Naive B cell (primary cell): ENCODE measurements around the gene LGALSL. TPM values are rescaled to one million over a fixed set of nuclear protein-coding genes. Genes with fewer than 3 reads are reported as not detected.

Source experiments
- ATAC-seq, 2 donors: fragments of 150-1000 bp; cut with Tn5 transposase; 2 replicates each; pipeline ENCODE4 v1.10.0; 2021; ENCODE audit warnings: low read depth in 2 of 2, mild to moderate bottlenecking in 2 of 2, moderate library complexity in 2 of 2
- DNase-seq: peaks from one replicate; pipeline ENCODE4 v3.0.0; 2022
- H3K27ac Mint-ChIP-seq, 6 donors: one replicate each; pipeline ENCODE4 v1.8.0; 2020 to 2022; ENCODE audit warnings: mild to moderate bottlenecking in 6 of 6, mixed read lengths in 6 of 6, moderate library complexity in 5 of 6, inconsistent platforms in 2 of 6
- H3K27me3 Mint-ChIP-seq, 3 donors: one replicate each; pipeline ENCODE4 v1.8.0; 2021 to 2022; ENCODE audit warnings: mixed read lengths in 3 of 3, mild to moderate bottlenecking in 1 of 3
- H3K36me3 Mint-ChIP-seq, 2 donors: one replicate each; pipeline ENCODE4 v1.8.0; 2020 to 2022; ENCODE audit warnings: mixed read lengths in 2 of 2, inconsistent platforms in 1 of 2, mild to moderate bottlenecking in 1 of 2
- H3K4me1 Mint-ChIP-seq, 3 donors: one replicate each; pipeline ENCODE4 v1.8.0; 2020 to 2022; ENCODE audit warnings: mixed read lengths in 3 of 3, inconsistent platforms in 1 of 3, mild to moderate bottlenecking in 1 of 3, moderate library complexity in 1 of 3
- H3K4me3 Mint-ChIP-seq, 8 donors: one replicate each; pipeline ENCODE4 v1.8.0; 2020 to 2022; ENCODE audit warnings: mild to moderate bottlenecking in 8 of 8, mixed read lengths in 8 of 8, moderate library complexity in 8 of 8, inconsistent platforms in 2 of 8
- H3K9me3 Mint-ChIP-seq, 7 donors: one replicate each; pipeline ENCODE4 v1.8.0; 2020 to 2022; ENCODE audit warnings: mixed read lengths in 7 of 7, mild to moderate bottlenecking in 5 of 7, inconsistent platforms in 2 of 7, moderate library complexity in 1 of 7
- polyA plus RNA-seq, 6 donors: library from polyadenylated mRNA; unstranded; fragments of 300-500 nt; fragmentation: Illumina TruSeq; gene quantifications; one replicate each; pipeline ENCODE4 v1.2.3, GENCODE V29; 2021; ENCODE audit warnings: low read depth in 6 of 6

LGALSL gene
- 1 to 10 TPM in 1 of 6 donors, under 1 TPM in 4, not detected in 1; 0.05 to 1.3 (median 0.74) TPM for polyA plus RNA-seq

- H3K27me3 Mint-ChIP-seq: peaks cover 0 to 3% (median 0%) of the 10 kb centered on the region in 3 donors
- peak within 1 kb of the TSS in 5 of 6 donors; percentile 16 to 92 (median 85) for H3K27ac Mint-ChIP-seq
- DNase-seq: no peak
- H3K4me1 Mint-ChIP-seq: peaks cover 3 to 12% (median 5%) of the 10 kb centered on the region in 3 donors
- no peaks in the 10 kb centered on the region for H3K36me3 Mint-ChIP-seq
- peak within 1 kb of the TSS; percentile 78 to 98 (median 90) for H3K4me3 Mint-ChIP-seq
- peak; percentile 62 to 68 for ATAC-seq
- no peaks in the 10 kb centered on the region for H3K9me3 Mint-ChIP-seq
These were observed at the start of gene LGALSL for GRCh38 chr2:64453770-64454385. Gene LGALSL (plus strand): TSS chr2:64454162. CDS start chr2:64454546, 384 bp downstream.

DNA sequence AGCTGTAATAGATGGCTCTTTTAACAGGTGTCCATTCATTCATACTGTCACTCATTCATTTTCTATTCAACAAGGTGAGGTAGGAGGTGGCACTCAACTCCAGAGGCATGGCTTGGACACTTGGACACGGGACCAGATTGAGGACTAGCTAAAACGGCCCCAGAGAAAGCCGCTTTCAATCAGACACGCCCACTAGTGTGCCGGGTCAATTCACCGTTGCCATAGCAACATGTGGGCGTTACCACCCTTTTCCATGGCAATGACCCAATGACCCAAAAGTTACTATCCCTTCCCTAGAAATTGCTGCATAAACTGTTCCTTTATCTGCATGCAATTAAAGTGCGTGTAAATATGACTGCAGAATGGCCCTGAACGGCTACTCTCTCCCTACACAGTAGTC is 49.2 kb upstream of the LGALSL start:
- peaks cover 0 to 9% (median 0%) of the 10 kb centered on the region in 7 donors for H3K9me3 Mint-ChIP-seq
- DNase-seq: no peak
- peaks cover 11 to 13% (median 13%) of the 10 kb centered on the region in 3 donors for H3K4me1 Mint-ChIP-seq
- H3K4me3 Mint-ChIP-seq: peak overlapping the region in 3 of 8 donors; percentile 52 to 79 (median 69)
- H3K27ac Mint-ChIP-seq: no peak overlapping the region
- H3K36me3 Mint-ChIP-seq: no peaks in the 10 kb centered on the region
- no peak for ATAC-seq
- peaks cover 0 to under 1% (median 0%) of the 10 kb centered on the region in 3 donors for H3K27me3 Mint-ChIP-seq

GRCh38 chr2:64405581-64406406 is 48.2 kb upstream of the LGALSL start:
- Mint-ChIP-seq H3K36me3 (no peaks in the 10 kb centered on the region), H3K4me3 (no peak overlapping the region), H3K27ac (no peak overlapping the region), H3K9me3 (peaks cover 0 to 9% (median 0%) of the 10 kb centered on the region in 7 donors), H3K27me3 (no peaks in the 10 kb centered on the region), H3K4me1 (peaks cover 11 to 13% (median 13%) of the 10 kb centered on the region in 3 donors)
- DNase-seq: no peak
- ATAC-seq: no peak

DNA sequence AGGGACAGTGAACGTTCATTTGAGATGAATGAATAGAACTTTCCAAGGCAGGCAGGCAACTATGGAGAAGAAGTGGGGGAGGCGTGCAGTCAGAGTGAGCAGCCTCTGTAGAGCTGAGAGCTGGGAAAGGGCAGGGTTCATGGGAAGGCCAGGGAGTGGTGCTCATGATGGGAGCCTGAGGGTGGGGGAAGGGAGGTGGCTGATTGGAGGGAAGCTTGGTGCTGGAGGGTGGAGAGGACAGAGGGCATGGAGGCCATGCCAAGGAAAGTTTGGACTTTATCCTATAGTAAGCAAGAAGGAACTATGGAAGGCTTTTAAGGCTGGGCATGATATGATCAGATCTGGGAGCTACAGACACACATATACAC is 47.6 kb upstream of the LGALSL start:
- Mint-ChIP-seq H3K27ac (no peak overlapping the region), H3K27me3 (no peaks in the 10 kb centered on the region), H3K9me3 (peaks cover 0 to 9% (median 0%) of the 10 kb centered on the region in 7 donors), H3K4me3 (no peak overlapping the region), H3K4me1 (peaks cover 11 to 13% (median 13%) of the 10 kb centered on the region in 3 donors), H3K36me3 (no peaks in the 10 kb centered on the region)
- DNase-seq (no peak), ATAC-seq (no peak)

- ATAC-seq (no peak), DNase-seq (no peak)
- no peaks in the 10 kb centered on the region for H3K27me3 Mint-ChIP-seq
- no peak overlapping the region for H3K27ac Mint-ChIP-seq
- no peak overlapping the region for H3K4me3 Mint-ChIP-seq
- H3K36me3 Mint-ChIP-seq: no peaks in the 10 kb centered on the region
- peaks cover 0 to 9% (median 0%) of the 10 kb centered on the region in 7 donors for H3K9me3 Mint-ChIP-seq
- H3K4me1 Mint-ChIP-seq: peaks cover 11 to 13% (median 13%) of the 10 kb centered on the region in 3 donors
These were observed 45.9 kb upstream of the LGALSL start for GRCh38 chr2:64408031-64408430.

DNA sequence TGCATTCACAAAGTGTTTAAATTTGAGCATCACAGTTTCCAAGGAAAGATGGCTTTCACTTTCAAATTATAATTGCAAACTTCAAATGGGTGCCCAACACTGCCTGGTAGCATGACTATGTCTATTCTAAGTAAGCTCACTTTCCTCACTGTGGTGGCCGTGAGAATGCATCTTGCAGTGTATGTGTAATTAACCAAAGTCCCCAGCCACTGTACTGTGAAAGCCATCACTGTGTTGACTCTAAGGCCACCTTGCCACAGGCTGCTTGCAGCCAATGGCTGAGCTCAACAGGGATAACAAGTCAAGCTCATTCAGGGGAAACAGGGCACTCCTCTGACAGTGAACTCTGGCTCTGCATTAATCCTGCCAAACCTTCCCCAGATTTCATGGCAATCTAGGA is 43.3 kb upstream of the LGALSL start:
- H3K36me3 Mint-ChIP-seq: no peaks in the 10 kb centered on the region
- no peak for ATAC-seq

DNA sequence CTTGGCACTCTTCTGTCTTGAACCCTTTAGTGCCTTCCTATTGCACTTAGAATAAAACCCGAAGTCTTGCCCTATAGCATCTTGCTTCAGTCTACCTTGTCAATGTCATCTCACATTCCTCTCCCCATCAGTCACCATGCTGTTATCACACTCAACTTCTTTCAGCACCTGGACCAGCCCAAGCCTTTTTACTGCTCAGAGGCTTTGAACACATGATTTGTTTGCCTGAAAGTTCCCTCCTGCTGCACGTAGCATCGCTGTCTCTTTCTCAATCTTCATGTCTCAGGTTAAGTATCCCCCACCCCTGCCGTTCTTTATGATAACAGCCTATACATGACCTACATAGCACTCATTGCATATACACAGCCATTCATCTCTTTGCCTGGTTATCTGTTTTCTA is 41.3 kb upstream of the LGALSL start:
- Mint-ChIP-seq H3K36me3 (no peaks in the 10 kb centered on the region), H3K27ac (no peak overlapping the region), H3K4me1 (no peaks in the 10 kb centered on the region), H3K9me3 (peaks cover 0 to 9% (median 0%) of the 10 kb centered on the region in 7 donors), H3K4me3 (no peak overlapping the region), H3K27me3 (no peaks in the 10 kb centered on the region)
- ATAC-seq (no peak), DNase-seq (no peak)

More for the DNA sequence above, 43.3 kb upstream of the LGALSL start:
- no peak for DNase-seq
- no peak overlapping the region for H3K4me3 Mint-ChIP-seq
- H3K27me3 Mint-ChIP-seq: no peaks in the 10 kb centered on the region
- H3K27ac Mint-ChIP-seq: no peak overlapping the region
- no peaks in the 10 kb centered on the region for H3K4me1 Mint-ChIP-seq
- peaks cover 0 to 9% (median 0%) of the 10 kb centered on the region in 7 donors for H3K9me3 Mint-ChIP-seq

- no peak for ATAC-seq
- Mint-ChIP-seq H3K27me3 (no peaks in the 10 kb centered on the region), H3K27ac (peak overlapping the region in 1 of 6 donors; percentile 47), H3K4me1 (no peaks in the 10 kb centered on the region), H3K36me3 (no peaks in the 10 kb centered on the region), H3K4me3 (no peak overlapping the region), H3K9me3 (no peaks in the 10 kb centered on the region)
- no peak for DNase-seq
These were observed 39.1 kb upstream of the LGALSL start for GRCh38 chr2:64414736-64415435.

DNA sequence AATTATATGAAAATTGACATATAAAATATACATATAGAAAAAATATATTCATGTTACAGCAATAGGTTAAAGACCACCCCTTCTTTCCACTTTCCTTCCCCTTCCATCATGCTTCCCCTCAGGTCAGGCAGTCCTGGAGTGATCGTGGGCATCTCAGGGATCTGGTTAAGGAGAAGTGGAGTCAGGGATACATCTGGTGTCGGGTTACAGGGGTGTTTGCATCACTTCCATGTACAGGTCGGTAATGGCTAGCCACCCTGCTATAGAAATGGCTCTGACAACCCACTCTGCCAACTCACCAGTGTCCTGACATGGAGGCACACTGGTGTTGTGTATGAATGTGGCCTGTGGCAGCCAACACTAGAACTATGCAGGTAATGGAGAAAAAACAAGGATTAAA is 36.3 kb upstream of the LGALSL start:
- H3K4me3 Mint-ChIP-seq: no peak overlapping the region
- H3K4me1 Mint-ChIP-seq: peaks cover 0 to 2% (median 0%) of the 10 kb centered on the region in 3 donors
- no peak overlapping the region for H3K27ac Mint-ChIP-seq
- H3K9me3 Mint-ChIP-seq: no peaks in the 10 kb centered on the region
- no peaks in the 10 kb centered on the region for H3K27me3 Mint-ChIP-seq
- no peaks in the 10 kb centered on the region for H3K36me3 Mint-ChIP-seq
- DNase-seq: no peak
- no peak for ATAC-seq

- Mint-ChIP-seq H3K4me3 (no peak overlapping the region), H3K4me1 (peaks cover 0 to 2% (median 0%) of the 10 kb centered on the region in 3 donors), H3K9me3 (no peaks in the 10 kb centered on the region), H3K27me3 (no peaks in the 10 kb centered on the region), H3K36me3 (no peaks in the 10 kb centered on the region), H3K27ac (no peak overlapping the region)
- DNase-seq (no peak), ATAC-seq (no peak)
These were observed 34.3 kb upstream of the LGALSL start for GRCh38 chr2:64419596-64420165.

GRCh38 chr2:64420677-64421076 is 33.3 kb upstream of the LGALSL start:
- H3K4me1 Mint-ChIP-seq: peaks cover 0 to 2% (median 0%) of the 10 kb centered on the region in 3 donors
- H3K4me3 Mint-ChIP-seq: no peak overlapping the region
- ATAC-seq (no peak), DNase-seq (no peak)
- no peaks in the 10 kb centered on the region for H3K27me3 Mint-ChIP-seq
- no peaks in the 10 kb centered on the region for H3K9me3 Mint-ChIP-seq
- H3K36me3 Mint-ChIP-seq: no peaks in the 10 kb centered on the region
- H3K27ac Mint-ChIP-seq: no peak overlapping the region

GRCh38 chr2:64421201-64421600 is 32.8 kb upstream of the LGALSL start:
- Mint-ChIP-seq H3K27ac (no peak overlapping the region), H3K4me3 (no peak overlapping the region), H3K36me3 (no peaks in the 10 kb centered on the region), H3K4me1 (peaks cover 0 to 2% (median 0%) of the 10 kb centered on the region in 3 donors), H3K9me3 (no peaks in the 10 kb centered on the region), H3K27me3 (no peaks in the 10 kb centered on the region)
- ATAC-seq (no peak), DNase-seq (no peak)

DNA sequence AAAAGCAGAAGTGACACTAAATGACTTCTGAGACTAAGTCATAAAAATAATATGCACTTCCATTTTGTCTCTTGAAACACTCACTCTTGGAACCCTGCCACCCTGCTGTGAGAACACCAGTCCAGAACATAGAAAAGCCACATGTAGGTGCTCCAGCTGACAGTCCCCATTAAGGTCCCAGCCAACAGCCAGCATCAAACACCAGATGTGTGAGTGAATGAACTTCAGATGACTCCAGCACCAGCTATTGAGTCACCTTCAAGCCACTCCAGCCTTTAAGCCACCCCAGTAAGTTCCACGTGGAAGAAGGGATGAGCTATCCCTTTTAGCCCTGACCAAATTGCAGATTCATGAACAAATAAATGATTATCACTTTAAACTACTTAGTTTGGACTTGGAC is 31.5 kb upstream of the LGALSL start:
- no peak for DNase-seq
- Mint-ChIP-seq H3K36me3 (no peaks in the 10 kb centered on the region), H3K4me1 (peaks cover 0 to 2% (median 0%) of the 10 kb centered on the region in 3 donors), H3K27me3 (no peaks in the 10 kb centered on the region), H3K9me3 (no peaks in the 10 kb centered on the region), H3K4me3 (no peak overlapping the region), H3K27ac (peak overlapping the region in 2 of 6 donors; percentile 22 to 52)
- ATAC-seq: no peak
